Mesendoderm (in vitro differentiated cells): ENCODE data around the gene PLAC8L1.
A peak's percentile ranks its signal among the peaks of the same experiment; 100 is the strongest.

Experiments
- DNase-seq: peaks from one replicate; pipeline ENCODE4 v3.0.0; 2013
- H2AK5ac ChIP-seq: 2 replicates; pipeline ENCODE4 v1.6.1; 2013; ENCODE audit warnings: low read length, inconsistent platforms
- H2BK120ac ChIP-seq: 2 replicates; pipeline ENCODE4 v1.6.1; 2013; ENCODE audit warnings: low read depth, mild to moderate bottlenecking, low read length, moderate library complexity, mixed read lengths
- H2BK15ac ChIP-seq: replicated peaks from 2 replicates; pipeline ENCODE4 v1.6.1; 2013; ENCODE audit warnings: low read depth, mild to moderate bottlenecking, moderate library complexity
- H2BK5ac ChIP-seq: 2 replicates; pipeline ENCODE4 v1.6.1; 2013; ENCODE audit warnings: low read length, inconsistent platforms
- H3K18ac ChIP-seq: 2 replicates; pipeline ENCODE4 v1.6.1; 2013; ENCODE audit warnings: mild to moderate bottlenecking, low read length, mixed read lengths
- H3K23ac ChIP-seq: one replicate; pipeline ENCODE4 v1.6.1; 2013; ENCODE audit warnings: low read length
- H3K27ac ChIP-seq: 2 replicates; pipeline ENCODE4 v1.5.1; 2013; ENCODE audit warnings: low read depth, mild to moderate bottlenecking, inconsistent platforms, low read length, moderate library complexity
- H3K27me3 ChIP-seq: 2 replicates; pipeline ENCODE4 v1.6.1; 2013; ENCODE audit warnings: low read length, control low read depth, mild to moderate bottlenecking, inconsistent platforms; ENCODE audit not compliant: insufficient read depth, poor library complexity
- H3K36me3 ChIP-seq: 2 replicates; pipeline ENCODE4 v1.6.1; 2013; ENCODE audit warnings: low read length, inconsistent platforms; ENCODE audit not compliant: control insufficient read depth, insufficient read depth
- H3K4ac ChIP-seq: one replicate; pipeline ENCODE4 v1.6.1; 2013; ENCODE audit warnings: low read depth, mild to moderate bottlenecking, low read length, moderate library complexity
- H3K4me1 ChIP-seq: 2 replicates; pipeline ENCODE4 v1.6.1; 2013; ENCODE audit warnings: low read depth, low read length, inconsistent platforms; ENCODE audit not compliant: control insufficient read depth
- H3K4me2 ChIP-seq: 2 replicates; pipeline ENCODE4 v1.6.1; 2013; ENCODE audit warnings: low read length
- H3K4me3 ChIP-seq: 2 replicates; pipeline ENCODE4 v1.5.1; 2013; ENCODE audit warnings: mild to moderate bottlenecking, low read length
- H3K56ac ChIP-seq: one replicate; pipeline ENCODE4 v1.6.1; 2013; ENCODE audit warnings: low read length
- H3K79me1 ChIP-seq: 2 replicates; pipeline ENCODE4 v1.6.1; 2013; ENCODE audit warnings: low read length, inconsistent platforms
- H3K79me2 ChIP-seq: 2 replicates; pipeline ENCODE4 v1.6.1; 2013; ENCODE audit warnings: mild to moderate bottlenecking, low read length; ENCODE audit not compliant: control insufficient read depth, insufficient read depth
- H3K9ac ChIP-seq: 2 replicates; pipeline ENCODE4 v1.6.1; 2013; ENCODE audit warnings: low read length, inconsistent platforms
- H4K5ac ChIP-seq: one replicate; pipeline ENCODE4 v1.6.1; 2013; ENCODE audit warnings: low read length
- H4K8ac ChIP-seq: one replicate; pipeline ENCODE4 v1.6.1; 2013; ENCODE audit warnings: low read depth, mild to moderate bottlenecking, control low read depth, low read length, moderate library complexity
- WGBS: extraction: QIAGEN DNeasy Blood & Tissue Kit; methylation state at CpG from one replicate; pipeline ENCODE4 v1.1.7; 2013; ENCODE audit warnings: low lambda C conversion rate, missing lambda C conversion rate; ENCODE audit not compliant: insufficient coverage; ENCODE audit errors: extremely low coverage; 5-methylcytosine and 5-hydroxymethylcytosine counted together

PLAC8L1 gene

DNA sequence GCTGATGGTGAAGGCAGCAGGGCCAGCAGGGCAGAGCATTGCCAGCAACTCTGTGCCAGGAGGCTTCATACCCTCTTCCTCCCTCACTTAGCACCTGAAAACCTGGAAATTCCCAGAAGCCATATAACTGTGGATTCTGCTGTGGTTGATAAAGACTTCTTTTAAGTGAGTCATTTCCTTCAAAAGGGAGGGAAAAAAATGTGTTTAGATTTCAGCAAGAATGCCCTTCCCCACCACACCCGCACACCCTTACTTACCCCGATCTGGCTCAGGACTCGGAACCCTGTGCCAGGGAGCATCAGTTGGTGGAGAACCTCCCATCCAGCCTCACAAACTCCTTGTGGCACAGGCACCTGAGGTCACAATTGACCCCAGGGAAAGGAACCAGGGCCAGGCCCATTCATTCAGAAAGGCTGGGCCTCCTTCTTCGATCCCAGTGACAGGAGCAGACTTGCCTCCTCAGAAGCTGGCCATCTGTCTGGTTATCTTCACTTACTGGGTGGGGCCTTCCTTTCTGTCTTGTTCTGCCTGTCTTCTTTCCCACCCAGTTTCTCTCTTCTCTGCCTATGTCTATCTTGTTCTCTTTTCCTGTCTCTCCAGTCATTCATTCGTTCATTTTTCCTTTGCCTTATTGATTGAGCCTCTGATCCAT is 62.6 kb downstream of the PLAC8L1 start:
- H3K27ac ChIP-seq: no peak overlapping the region
- no peak overlapping the region for H4K5ac ChIP-seq
- no peak overlapping the region for H3K4ac ChIP-seq
- H3K79me1 ChIP-seq: no peaks in the 10 kb centered on the region
- no peak overlapping the region for H2BK5ac ChIP-seq
- no peak overlapping the region for H3K18ac ChIP-seq
- no peak overlapping the region for H2BK15ac ChIP-seq
- no CpG with 5 or more reads among the region's 5 CpGs for WGBS
- H3K79me2 ChIP-seq: no peaks in the 10 kb centered on the region
- no peak overlapping the region for H3K56ac ChIP-seq
- no peak overlapping the region for H3K4me3 ChIP-seq
- no peak for DNase-seq
- no peak overlapping the region for H2BK120ac ChIP-seq
- H3K27me3 ChIP-seq: no peaks in the 10 kb centered on the region
- H3K23ac ChIP-seq: no peak overlapping the region
- H4K8ac ChIP-seq: no peak overlapping the region
- H3K4me2 ChIP-seq: no peak overlapping the region
- H2AK5ac ChIP-seq: no peak overlapping the region
- H3K36me3 ChIP-seq: no peaks in the 10 kb centered on the region
- no peaks in the 10 kb centered on the region for H3K4me1 ChIP-seq
- no peak overlapping the region for H3K9ac ChIP-seq

DNA sequence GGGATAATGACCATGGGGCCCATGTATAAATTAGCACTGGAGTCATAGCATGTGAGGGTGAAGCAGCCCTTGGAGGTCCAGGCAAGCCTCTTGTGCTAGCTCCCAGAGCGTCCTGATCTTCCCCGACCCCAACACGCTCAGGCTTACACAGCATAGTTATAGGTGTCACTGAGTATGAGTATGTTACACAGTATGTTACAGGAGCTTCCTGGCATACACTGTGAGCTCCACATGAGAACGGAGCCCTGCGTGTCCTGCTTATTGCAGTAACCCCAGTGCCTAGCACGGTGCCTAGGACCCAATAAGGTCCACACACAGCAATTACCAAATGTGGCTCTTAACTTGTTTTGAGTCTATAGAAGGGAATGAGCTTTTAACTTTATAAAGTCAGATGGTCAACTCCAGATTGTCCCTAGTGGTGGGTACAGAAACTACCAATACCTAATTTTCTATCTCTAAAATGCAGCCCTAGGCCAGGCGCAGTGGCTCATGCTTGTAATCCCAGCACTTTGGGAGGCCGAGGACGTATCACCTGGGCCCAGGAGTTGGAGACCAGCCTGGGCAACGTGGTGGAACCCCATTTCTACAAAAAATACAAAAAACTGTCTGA is 64.1 kb downstream of the PLAC8L1 start:
- DNase-seq: peak; percentile 37
- no peaks in the 10 kb centered on the region for H3K36me3 ChIP-seq
- H3K79me1 ChIP-seq: no peaks in the 10 kb centered on the region
- no peak overlapping the region for H3K27ac ChIP-seq
- H3K79me2 ChIP-seq: no peaks in the 10 kb centered on the region
- H3K4ac ChIP-seq: no peak overlapping the region
- H2BK5ac ChIP-seq: no peak overlapping the region
- H2AK5ac ChIP-seq: no peak overlapping the region
- H4K8ac ChIP-seq: no peak overlapping the region
- H3K27me3 ChIP-seq: no peaks in the 10 kb centered on the region
- no peak overlapping the region for H3K9ac ChIP-seq
- no peaks in the 10 kb centered on the region for H3K4me1 ChIP-seq
- no CpG with 5 or more reads among the region's 10 CpGs for WGBS
- H2BK120ac ChIP-seq: no peak overlapping the region
- no peak overlapping the region for H3K4me2 ChIP-seq
- no peak overlapping the region for H2BK15ac ChIP-seq
- H3K23ac ChIP-seq: no peak overlapping the region
- H3K18ac ChIP-seq: no peak overlapping the region
- no peak overlapping the region for H4K5ac ChIP-seq
- H3K56ac ChIP-seq: no peak overlapping the region
- no peak overlapping the region for H3K4me3 ChIP-seq

DNA sequence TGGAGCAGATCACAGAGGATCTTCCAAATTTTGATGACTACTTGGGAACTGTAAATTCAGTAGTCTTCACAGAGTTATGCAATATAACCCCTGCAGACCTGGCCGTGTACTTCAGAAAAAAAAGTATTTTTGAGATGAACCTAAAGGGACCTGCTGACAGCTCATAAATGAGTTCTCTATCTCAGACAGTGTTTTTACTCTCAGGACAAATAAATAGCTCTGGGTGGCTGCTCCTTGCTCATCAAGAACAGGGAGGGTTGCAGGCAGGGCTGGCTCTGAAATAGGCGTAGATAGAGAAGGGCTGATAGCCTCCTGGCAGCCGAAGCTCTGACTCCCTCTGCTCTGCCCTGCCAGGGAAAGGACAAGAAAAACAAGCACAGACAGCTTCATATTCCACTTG is 64.8 kb downstream of the PLAC8L1 start:
- no peak overlapping the region for H4K8ac ChIP-seq
- H2AK5ac ChIP-seq: no peak overlapping the region
- no peak overlapping the region for H4K5ac ChIP-seq
- no CpG with 5 or more reads among the region's 3 CpGs for WGBS
- H3K36me3 ChIP-seq: no peaks in the 10 kb centered on the region
- H3K79me1 ChIP-seq: no peaks in the 10 kb centered on the region
- no peak overlapping the region for H2BK15ac ChIP-seq
- no peak overlapping the region for H3K4me2 ChIP-seq
- no peak overlapping the region for H3K4me3 ChIP-seq
- no peak overlapping the region for H3K56ac ChIP-seq
- H3K4me1 ChIP-seq: no peaks in the 10 kb centered on the region
- no peak overlapping the region for H2BK5ac ChIP-seq
- no peak overlapping the region for H3K18ac ChIP-seq
- no peak overlapping the region for H3K27ac ChIP-seq
- no peaks in the 10 kb centered on the region for H3K79me2 ChIP-seq
- DNase-seq: no peak
- no peak overlapping the region for H3K9ac ChIP-seq
- no peak overlapping the region for H3K4ac ChIP-seq
- no peak overlapping the region for H2BK120ac ChIP-seq
- H3K23ac ChIP-seq: no peak overlapping the region
- no peaks in the 10 kb centered on the region for H3K27me3 ChIP-seq

DNA sequence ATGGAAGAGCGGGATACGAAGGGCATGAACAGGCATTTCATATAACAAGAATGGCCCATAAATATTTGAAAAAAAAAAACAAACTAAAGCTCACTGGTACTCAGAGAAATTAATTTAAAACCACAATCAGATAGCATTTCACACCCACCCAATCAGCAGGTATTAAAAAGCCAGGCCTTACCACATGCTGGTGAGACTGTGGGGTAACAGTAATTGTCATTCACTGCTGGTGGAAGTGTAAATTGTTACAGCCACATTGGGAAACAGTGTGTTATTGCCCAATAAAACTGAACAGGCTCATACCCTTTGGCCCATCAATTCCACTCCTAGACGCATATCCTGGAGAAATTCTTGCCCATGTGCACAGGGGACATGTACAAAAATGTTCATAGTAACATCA is 66.0 kb downstream of the PLAC8L1 start:
- no peak overlapping the region for H3K9ac ChIP-seq
- no peak overlapping the region for H2BK15ac ChIP-seq
- H3K79me1 ChIP-seq: no peaks in the 10 kb centered on the region
- no peak overlapping the region for H3K4me2 ChIP-seq
- no peaks in the 10 kb centered on the region for H3K27me3 ChIP-seq
- DNase-seq: no peak
- H3K27ac ChIP-seq: no peak overlapping the region
- no peaks in the 10 kb centered on the region for H3K36me3 ChIP-seq
- no peak overlapping the region for H2BK120ac ChIP-seq
- H3K4me1 ChIP-seq: no peaks in the 10 kb centered on the region
- H4K8ac ChIP-seq: no peak overlapping the region
- no peak overlapping the region for H2BK5ac ChIP-seq
- no peak overlapping the region for H2AK5ac ChIP-seq
- no peak overlapping the region for H3K56ac ChIP-seq
- no peaks in the 10 kb centered on the region for H3K79me2 ChIP-seq
- no peak overlapping the region for H3K4ac ChIP-seq
- no peak overlapping the region for H3K18ac ChIP-seq
- no CpG with 5 or more reads among the region's 3 CpGs for WGBS
- no peak overlapping the region for H3K4me3 ChIP-seq
- H4K5ac ChIP-seq: no peak overlapping the region
- no peak overlapping the region for H3K23ac ChIP-seq

DNA sequence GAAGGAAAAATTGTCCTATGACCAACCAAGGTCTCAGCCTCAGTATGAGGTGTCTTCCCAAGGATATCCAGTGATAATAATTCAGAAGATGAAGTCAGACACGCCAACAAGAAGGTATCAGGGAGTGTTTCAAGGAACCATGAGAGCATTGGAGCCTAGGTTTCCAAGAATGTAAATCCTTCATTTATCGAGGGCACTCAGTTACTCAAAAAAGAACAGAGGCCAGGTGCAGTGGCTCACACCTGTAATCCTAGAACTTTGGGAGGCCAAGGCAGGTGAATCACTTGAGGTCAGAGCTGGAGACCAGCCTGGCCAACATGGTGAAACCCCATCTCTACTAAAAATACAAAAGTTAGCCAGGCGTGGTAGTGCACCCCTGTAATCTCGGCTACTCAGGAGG is 70.8 kb downstream of the PLAC8L1 start:
- no peak overlapping the region for H3K27ac ChIP-seq
- H2AK5ac ChIP-seq: no peak overlapping the region
- no peak overlapping the region for H3K4me3 ChIP-seq
- no peaks in the 10 kb centered on the region for H3K79me1 ChIP-seq
- H4K8ac ChIP-seq: no peak overlapping the region
- H3K56ac ChIP-seq: no peak overlapping the region
- H4K5ac ChIP-seq: no peak overlapping the region
- H2BK5ac ChIP-seq: no peak overlapping the region
- H3K23ac ChIP-seq: no peak overlapping the region
- no peak overlapping the region for H3K18ac ChIP-seq
- no CpG with 5 or more reads among the region's 4 CpGs for WGBS
- no peak overlapping the region for H3K4ac ChIP-seq
- DNase-seq: no peak
- no peaks in the 10 kb centered on the region for H3K4me1 ChIP-seq
- H3K27me3 ChIP-seq: no peaks in the 10 kb centered on the region
- H3K4me2 ChIP-seq: no peak overlapping the region
- H3K79me2 ChIP-seq: no peaks in the 10 kb centered on the region
- H2BK120ac ChIP-seq: no peak overlapping the region
- H2BK15ac ChIP-seq: no peak overlapping the region
- no peaks in the 10 kb centered on the region for H3K36me3 ChIP-seq
- no peak overlapping the region for H3K9ac ChIP-seq
